Activated T-cell treated with anti-CD3 and anti-CD28 coated beads for 4 hours (primary cell): ENCODE results near the gene ULK2.
A peak's percentile ranks its signal among the peaks of the same experiment; 100 is the strongest.
"Not testable (repeated sequence)": the region's sequence is repeated elsewhere in the genome, so short reads cannot be mapped to it uniquely, and the experiment has no call there.

Experiments
- DNase-seq: peaks from one replicate; pipeline ENCODE4 v3.0.0-alpha.2; 2020

The ULK2 gene

DNA sequence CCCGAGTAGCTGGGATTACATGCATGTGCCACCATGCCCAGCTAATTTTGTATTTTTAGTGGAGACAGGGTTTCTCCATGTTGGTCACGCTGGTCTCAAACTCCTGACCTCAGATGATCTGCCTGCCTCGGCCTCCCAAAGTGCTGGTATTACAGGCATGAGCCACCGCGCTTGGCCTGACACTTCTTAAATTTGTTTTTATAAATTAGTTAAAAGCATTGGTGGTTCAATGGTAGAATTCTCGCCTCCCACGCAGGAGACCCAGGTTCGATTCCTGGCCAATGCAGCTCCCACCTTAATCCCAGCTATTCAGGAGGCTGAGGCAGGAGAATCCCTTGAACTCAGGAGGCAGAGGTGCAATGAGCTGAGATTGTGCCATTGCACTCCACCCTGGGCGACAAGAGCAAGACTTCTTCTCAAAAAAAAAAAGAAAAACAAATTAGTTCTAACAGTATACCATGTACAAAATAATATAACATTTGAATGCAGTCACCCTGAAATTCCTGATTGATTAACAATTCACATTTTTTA lies 7.0 kb downstream of the ULK2 start:
- DNase-seq = not testable (repeated sequence)

DNA sequence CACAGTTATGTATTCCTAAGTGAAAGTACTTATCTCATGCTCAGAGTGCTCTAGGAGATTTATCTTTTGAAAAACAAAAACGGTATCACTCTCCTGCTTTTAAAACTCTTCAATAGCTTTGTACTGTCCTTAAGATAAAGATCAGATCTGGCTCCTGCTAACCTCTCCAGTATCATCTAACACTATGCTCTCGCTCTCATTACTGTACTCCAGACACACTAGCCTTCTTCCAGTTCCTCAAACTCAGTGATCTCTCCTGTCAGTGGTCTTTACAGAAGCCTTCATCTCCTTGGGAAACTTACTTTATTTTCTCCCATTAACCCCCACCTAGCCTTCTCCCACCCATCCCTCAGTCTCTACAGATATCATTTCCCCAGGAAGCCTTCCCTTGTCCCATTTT lies 10.1 kb downstream of the ULK2 start:
- no peak for DNase-seq

DNA sequence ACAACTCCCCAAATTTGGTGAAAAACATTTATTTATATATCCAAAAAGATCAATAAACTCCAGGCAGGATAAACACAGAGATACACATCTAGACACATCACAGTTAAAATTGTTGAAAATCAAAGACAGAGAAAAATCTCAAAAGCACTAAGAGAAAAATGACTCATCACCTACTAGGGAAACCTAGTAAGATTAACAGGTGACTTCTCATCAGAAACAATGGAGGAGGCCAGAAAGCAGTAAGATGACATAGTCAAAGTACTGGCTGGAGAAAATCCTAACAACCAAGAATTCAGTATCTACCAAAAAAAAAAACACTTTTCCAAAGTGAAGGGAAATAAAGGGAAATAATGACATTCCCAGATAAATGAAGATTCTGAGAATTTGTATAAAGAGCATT lies 33.8 kb downstream of the ULK2 start:
- DNase-seq = no peak

DNA sequence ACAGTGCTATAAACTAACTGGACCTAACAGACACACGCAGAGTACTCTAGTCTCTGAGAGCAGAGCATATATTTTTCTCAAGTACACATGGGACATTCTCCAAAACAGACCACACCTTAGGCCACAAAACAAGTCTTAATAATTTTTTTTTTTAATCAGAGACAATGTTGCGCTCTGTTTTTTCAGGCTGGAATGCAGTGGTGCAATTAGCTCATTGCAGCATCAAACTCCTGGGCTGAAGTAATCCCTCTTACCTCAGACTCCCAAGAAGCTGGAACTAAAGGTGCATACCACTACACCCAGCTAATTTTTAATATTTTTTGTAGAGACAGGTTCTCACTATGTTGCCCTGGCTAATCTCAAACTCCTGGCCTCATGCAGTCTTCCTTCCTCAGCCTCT lies 37.7 kb downstream of the ULK2 start:
- no peak for DNase-seq

DNA sequence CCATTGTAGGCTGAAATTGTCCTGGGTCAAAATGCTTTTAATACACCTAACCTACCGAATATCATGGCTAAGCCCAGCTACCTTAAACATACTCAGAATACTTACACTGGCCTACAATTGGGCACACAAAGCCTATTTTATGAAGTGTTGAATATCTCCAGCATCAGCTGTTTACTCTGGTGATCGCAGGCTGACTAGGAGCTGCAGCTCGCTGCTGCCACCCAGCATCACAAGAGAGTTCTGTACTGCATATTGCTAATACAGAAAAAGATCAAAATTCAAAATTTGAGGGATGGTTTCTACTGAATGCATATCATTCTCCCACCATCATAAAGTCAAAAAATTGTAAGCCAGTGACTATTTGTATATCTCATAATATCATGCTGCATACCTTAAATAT lies 55.3 kb downstream of the ULK2 start:
- no peak for DNase-seq

DNA sequence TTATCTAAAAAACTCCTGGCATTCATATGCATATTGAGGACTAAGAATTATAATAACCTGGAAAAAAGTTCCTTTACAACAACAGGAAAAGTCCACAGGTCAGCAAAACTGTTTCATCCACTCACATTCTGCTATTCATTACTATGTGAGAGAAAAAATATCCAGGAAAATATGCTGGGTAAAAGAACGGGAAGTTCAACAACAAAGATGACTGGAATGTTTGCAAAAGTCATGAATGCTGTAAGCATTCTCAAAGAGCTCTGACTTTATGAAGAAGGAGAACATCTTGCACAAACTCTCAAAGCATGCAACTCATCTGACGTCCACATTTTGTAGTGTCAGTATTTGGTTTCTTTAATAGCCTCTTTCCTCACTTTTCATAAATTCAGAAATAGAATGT lies 62.7 kb downstream of the ULK2 start:
- DNase-seq = no peak

DNA sequence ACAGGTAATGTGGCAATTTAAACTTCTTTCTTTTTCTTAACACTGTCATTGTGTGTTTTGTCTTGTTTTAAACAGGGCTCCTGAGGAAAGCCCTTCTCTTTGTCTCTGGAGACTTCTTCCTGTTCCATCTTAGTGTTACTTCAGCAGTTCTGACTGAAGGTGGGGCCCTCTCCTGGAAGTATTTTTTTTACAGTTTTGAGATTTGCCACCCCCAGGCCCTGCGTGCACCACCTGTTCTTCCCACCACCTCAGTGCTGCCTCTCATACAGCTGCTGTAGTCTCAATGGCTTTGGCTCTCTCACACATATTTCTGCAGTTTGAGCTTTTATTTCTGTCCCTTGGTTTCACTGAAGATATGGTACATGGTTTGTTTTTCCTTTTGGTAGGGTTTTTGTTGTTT lies 67.2 kb downstream of the ULK2 start:
- no peak for DNase-seq

DNA sequence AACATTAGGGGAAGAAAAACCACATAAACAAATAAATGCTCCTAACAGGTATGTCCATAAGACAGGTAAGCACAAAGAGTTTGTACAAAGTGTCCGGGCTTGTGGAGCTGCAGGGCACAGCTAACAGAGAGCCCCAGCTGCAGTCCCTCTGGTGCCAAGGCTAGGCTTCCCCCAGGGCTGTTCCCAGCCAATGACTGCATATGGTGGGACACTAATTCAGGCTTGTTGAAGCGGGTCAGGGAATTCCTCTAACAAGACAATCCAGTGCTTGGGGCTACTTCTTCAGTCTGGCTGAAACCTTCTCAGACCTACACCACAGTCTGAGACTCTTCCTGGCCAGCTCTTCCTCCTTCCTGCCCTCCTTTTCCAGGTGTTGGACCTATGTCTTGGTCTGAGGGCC lies 67.9 kb downstream of the ULK2 start:
- DNase-seq = no peak

DNA sequence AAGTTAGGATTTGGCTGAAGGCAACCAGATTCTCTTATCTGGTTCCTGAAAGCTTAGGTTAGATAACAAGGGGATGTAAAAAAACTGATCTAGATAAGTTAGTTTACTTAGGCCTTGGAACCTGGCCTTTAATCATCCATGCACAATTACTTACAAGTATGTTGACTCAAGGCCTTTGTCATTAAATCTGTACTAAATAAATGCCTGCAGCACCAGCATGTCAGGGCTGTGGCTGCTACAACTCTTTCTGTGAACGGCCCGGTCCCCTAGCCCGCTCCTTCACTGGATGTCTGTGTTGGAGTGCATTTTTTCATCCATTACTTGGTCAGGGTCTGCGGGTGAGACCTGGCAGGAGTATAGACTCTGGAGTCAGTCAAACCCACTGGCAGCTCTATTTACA lies 71.3 kb downstream of the ULK2 start:
- DNase-seq = no peak

DNA sequence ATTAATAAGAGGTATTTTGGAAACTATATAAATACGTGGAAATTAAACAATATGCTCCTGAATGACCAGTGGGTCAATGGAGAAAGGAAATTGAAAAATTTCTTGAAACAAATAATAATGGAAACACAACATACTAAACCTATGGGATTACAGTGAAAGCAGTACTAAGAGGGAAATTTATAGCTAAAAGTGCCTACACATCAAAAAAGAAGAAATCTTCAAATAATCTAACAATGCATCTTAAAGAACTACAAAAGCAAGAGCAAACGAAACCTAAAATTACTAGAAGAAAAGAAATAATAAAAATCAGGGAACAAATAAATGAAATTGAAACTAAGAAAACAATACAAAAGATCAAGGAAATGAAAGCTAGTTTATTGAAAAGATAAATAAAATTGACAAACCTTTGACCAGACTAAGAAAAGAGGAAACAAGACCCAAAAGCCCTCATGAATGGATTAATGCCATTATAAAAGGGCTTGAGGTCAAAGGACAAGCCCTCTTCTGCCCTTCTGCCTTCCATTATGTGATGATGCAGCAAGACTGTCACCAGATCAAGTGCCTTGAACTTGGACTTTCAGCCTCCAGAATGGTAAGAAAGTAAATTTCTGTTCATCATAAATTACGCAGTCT lies 75.7 kb downstream of the ULK2 start:
- no peak for DNase-seq

DNA sequence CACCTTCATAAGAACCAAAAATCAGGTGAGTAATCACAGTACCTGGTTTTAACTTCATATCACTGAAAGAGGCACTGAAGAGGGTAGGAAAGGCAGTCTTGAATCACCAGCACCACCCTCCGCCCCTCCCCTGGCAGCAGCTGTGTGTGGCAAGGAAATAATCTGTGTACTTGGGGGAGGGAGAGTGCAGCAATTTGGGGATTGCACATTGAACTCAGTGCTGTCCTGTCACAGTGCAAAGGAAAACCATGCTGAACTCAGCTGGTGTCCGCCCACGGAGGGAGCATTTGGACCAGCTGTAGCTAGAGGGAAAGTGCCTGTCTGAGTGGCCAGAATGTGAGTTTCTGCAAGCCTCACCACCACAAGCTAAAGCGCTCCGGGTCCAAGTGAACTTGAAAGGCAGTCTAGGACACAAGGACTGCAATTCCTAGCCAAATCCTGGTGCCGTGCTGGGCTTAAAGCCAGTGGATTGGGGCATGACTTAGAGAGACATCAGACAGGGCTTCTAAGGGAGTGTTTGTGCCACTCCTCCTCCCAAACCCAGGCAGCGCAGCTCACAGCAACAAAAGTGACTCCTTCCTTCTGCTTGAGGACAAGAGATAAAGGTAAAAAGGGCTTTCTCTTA lies 79.9 kb downstream of the ULK2 start:
- no peak for DNase-seq

DNA sequence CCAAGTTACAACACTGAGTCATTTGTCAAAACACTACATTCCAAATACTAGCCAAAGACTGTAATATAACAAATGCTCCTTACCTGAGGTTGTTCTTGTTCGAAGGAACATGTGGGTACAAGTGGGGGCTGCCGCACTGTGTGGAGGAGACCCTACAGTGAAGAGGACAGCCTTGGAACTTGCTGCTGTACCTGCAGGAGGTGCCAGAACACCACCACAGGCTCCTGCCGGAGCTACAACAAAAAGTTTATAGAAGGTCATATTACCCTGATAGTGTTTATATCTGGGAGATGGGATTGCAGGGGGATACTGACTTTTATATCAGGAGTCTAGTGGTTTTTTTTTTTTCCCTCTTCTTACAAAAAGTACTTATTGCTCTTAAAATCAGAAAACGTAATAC lies 81.9 kb downstream of the ULK2 start:
- DNase-seq = no peak

DNA sequence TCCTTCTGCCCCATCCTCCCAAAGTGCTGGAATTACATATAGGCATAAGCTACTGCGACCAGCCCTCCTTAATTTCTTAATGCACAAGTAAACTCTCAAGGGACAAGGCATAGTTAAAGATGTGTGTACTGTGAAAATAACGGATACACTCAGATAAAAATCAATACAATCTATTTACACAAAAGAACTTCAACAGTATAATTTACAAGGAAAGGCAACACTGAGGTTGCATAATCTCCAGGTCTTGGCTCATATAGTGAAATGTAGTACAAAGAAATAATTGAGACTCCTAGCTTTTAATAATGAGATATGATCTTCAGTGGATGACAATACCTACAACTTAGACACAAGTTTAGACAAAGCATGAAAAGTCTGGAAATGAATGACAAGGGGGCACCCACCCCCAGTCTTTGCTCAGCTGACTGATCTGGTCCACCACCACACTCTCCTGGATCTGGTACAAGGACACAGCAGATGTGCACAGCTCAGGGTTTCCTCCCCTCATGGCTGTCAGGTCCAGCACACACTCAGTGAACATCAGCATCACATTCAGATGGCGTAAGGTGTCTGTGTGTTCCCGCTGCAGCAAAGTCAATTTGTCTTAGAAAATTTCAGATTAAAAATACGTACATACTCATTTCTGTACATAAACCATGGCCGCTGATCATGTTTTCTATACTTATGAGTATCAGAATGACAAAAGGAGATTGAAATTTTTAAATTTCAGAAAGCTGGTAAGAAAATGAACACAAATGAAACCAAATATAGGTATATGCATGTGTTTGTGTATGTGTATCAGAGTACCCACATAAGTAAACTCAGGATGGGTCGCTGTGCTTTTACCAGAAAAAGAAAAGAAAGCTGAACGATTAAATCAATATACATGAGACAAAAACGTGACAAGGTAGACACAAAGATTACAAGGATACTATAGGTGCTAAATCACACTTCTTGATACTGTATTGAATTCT lies 86.0 kb downstream of the ULK2 start:
- no peak for DNase-seq

DNA sequence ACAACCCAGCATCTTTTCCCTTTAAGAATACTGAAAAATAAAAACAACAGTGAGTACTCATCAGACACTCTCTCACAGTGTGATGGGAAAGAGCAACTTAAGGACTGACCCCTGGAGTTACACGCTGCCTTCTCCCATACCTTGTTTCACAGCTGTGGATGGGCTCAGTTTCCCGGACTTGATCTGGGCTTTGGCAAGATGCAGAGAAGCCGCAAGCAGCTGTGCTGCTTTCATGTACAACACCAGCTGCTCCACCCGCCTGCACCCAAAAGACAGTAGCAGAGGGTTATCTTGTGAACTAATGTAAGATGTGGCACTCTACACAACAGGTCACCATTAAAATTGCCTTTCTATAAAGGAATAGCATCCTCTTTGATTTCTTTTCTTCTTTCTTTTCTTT lies 86.9 kb downstream of the ULK2 start:
- no peak for DNase-seq

DNA sequence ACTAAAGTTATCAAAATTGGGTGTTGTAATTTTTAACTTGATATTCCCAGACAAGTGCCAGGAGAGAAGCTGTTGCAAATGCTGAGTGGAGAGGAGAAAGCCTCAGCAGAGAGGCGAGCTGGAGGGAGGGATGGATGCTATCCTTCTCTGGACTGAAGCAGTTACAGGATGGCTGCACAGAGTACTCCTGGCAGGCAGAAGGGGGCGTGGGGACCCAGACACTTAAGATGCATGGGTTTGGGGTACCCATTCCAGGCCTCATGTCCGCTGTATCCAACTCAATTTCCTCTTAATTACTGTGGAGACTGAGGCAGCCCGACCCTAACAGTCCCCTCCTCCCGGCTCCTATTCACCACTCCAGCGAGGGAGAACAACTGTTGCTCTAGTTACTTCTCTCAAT lies 94.2 kb downstream of the ULK2 start:
- no peak for DNase-seq

DNA sequence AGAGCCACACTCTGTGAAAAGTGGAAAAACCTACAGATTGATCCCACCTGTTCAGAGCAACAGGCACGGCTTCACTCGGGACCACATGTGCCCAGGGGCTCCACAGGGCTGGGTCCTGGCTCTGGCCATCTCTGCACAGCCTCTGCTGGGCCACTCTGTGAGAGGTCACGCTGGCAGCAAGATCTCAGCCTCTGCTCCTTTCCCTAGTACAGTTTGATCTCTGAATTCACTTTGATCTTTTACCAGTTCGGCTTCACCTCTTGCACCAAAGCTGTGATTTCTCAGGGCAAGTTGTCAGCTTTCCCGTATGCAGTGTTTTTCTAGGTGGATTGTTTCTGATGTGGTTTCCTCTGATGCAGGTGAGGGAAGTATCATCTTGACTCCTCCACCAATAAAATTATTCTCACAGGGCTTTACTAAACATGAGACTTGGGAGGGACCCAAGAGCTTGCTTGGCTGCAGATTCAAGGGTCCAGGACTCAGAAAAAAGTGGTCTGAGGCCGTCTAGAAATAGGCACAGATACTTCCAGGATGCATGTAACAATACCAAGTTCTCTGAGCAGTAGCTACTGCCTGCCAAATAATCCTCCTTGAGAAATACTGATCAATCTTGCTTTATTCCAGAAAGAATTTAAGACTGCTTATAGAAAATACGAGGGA lies 95.6 kb downstream of the ULK2 start:
- no peak for DNase-seq

DNA sequence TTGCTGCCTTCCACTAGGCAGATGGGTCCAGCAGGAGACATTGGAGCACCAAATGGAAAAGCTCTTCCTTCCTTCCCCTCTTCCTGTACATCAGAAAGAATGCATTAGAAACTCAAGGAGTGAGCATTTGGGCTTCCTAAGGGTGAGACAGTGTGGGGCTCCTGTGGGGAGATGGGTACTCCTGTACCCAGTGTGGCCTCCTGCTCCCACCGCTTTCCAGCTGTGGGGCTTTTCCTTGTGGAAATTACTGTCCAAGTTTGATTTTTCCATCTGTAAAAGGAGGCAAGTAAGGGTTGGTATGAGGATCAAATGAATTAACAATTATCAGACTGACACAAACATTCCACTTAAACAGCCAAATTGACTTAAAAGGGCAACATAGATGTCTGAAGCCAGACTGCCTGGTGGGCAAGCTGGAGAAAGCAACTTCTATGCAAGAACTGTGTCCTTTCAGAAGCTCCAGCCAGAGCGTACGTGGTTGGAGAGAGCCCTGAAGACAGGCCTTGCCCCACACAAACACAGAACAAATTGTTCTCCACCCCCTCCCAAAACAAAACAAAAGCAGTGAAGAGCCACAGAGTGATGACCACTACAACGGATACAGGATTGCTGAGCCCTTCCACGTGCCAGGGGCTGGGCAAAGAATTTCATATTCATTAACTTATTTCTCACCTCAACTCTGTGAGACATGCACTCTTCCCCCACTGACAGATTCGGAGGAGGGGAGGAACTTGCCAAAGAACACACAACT lies 96.6 kb downstream of the ULK2 start:
- no peak for DNase-seq

DNA sequence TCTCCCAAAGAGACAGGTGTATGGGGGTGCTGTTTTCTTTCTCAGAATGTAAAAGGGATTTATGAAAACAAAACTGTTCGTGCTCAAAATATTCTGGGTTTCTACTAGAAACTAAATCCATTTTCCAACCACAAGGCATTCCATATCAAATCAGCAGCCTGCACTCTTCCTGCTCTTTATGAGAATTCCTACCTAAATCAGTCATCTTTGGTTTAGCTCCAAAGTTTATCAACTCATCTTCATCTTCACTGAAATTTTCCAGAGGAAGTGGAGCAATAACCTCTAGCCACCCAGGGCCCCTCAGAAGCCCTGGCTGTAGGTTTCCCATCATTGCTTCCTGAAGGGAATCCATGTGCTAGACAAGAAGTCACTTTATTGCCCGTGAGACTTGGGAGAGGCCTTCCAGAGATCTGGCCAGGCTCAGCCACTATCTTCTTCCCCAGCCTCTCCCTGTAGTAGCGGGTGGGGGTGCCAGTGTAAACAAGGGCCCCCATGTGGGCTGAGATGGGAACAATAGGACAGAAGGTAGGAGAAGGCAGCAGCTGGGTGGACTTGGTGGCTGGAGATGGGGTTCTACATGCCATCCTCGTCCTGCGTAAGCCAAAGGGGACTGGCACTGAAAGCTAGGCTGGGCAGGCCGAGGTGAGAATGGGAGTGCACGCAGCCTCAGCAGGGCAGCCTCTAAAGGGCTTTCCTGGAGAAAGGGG lies 97.6 kb downstream of the ULK2 start:
- no peak for DNase-seq

DNA sequence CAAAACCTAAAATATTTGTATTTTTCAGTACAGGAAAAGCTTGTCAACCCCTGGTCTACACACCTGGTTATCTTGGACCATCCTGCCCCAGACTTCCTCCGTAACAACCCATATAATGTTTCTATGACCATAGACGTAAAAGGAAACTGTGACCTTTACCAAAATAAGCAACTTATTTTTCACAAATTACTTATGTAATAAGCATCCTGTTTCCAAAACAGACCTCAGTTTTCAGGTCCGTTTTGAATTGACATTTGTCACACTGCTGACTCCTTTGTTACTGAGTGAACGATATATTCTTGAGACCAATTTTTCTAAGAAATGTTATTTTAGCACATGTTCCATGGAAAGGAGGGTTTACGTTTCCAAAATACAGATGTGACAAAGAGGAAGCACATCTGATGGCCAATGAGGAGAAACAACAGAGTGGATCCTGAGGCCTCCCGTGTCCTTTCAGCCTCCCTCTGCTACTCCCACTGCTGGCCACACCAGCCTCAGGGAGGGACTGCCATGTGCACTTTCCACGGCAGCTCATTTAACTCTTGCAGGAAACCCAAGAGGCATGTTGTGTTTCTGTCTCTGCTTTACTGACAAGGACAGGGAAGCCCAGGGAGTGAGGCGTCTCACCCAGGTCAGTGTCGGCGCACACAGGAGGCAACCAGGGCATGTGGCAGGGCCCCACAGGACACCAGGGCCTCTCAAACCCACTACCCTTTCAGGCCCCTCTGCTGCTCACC lies 99.5 kb downstream of the ULK2 start:
- no peak for DNase-seq

DNA sequence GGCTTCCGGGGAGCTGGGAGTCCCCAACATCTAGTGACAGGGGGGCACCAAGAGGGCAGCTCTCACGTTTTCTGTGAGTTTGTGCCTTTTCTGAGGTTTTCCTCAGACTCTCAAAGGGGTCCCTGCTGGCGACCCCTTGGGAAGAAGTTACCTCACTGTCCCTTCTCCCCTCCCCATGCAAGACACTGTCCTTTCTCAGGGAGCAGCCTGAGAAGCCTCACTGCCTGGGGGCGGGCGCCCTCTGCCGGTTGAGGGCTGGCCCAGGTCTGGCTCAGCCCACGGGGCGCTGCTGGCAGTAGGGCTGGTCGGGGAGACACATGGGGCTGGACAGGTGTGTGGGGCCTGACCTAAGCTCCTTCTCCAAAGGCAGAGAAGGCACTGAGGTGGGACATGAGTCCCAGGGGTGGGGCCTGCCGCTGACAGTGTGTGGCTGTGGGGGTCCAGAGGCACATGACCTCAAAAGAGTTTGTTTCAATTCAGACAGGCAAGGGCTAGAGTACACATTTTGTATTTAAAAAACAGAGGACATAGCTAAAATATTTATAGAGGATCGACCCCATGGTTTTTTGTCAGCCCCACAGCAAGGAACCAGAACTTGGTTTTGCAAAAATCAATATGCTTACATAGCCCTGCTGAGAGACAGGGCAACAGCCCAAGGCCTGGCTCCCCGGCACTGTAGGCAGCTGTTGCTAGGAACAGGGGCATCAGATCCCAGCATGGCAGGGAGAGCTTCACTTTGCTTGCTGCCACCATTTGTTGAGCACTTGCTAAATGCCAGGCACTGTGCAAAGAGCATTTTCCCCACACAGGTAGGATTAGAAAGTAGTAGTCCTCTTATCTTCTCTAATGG lies 101.1 kb downstream of the ULK2 start:
- peak; percentile 77 for DNase-seq
